ENCODE measurements around the gene REEP5. TPM values are rescaled to one million over a fixed set of nuclear protein-coding genes. Genes with fewer than 3 reads are reported as not detected.
A peak's percentile ranks its signal among the peaks of the same experiment; 100 is the strongest.
"Not testable (repeated sequence)": the region's sequence is repeated elsewhere in the genome, so short reads cannot be mapped to it uniquely, and the experiment has no call there.

REEP5 gene
- total RNA-seq, 1 experiment from 2014 or later, result 112 TPM

- ChIA-PET CTCF (no interaction called here), POLR2A (no interaction called here)
- TF ChIP-seq POLR2AphosphoS5 (IDR thresholded peaks at IDR 0.05; ENCODE audit: low read depth, low read length) (no peak), CTCF (IDR thresholded peaks at IDR 0.05) (no peak), REST (IDR thresholded peaks at IDR 0.05; ENCODE audit: insufficient read depth in 1 of 2, low read depth in 2 of 2, low read length in 1 of 2) (no peak), TCF7L2 (IDR thresholded peaks at IDR 0.05; ENCODE audit: low read depth, low read length) (no peak), SIN3A (IDR thresholded peaks at IDR 0.05; ENCODE audit: borderline replicate concordance, insufficient read depth, low read depth, low read length) (no peak)
- Histone ChIP-seq H3K27me3 (ENCODE audit: control insufficient read depth, insufficient read depth, low read length) (no peaks in the 10 kb centered on the region), H3K9me3 (ENCODE audit: control insufficient read depth, insufficient read depth, low read depth, low read length) (no peaks in the 10 kb centered on the region), H3K4me1 (ENCODE audit: control insufficient read depth, insufficient read depth, low read length) (peaks cover 14% of the 10 kb centered on the region), H3K36me3 (ENCODE audit: control insufficient read depth, insufficient read depth, low read length) (peaks cover 16% of the 10 kb centered on the region), H3K4me3 (ENCODE audit: low read depth in 2 of 2, low read length in 2 of 2) (peak overlapping the region; percentile 82 to 94), H3K27ac (ENCODE audit: low read length) (peak overlapping the region; percentile 96)
- no peak for DNase-seq (ENCODE audit: low read depth, low spot score)
- BruUV-seq (replicated peaks), result TSS peak; percentile 74
- in situ Hi-C loops (cut with HindIII; ENCODE audit: low pct_unique_long_range_greater_than_20kb, low sequenced_read_pairs), result no loop called here
- no peak for ATAC-seq
- intact Hi-C loops (cut with micrococcal nuclease; ENCODE audit: unreplicated experiment), result no loop called here
Measured at GRCh38 chr5:112861638-112861985, 60.4 kb downstream of the REEP5 start.

- peak within 1 kb of the TSS; percentile 96 for H3K27ac ChIP-seq (ENCODE audit: low read length)
- peak; percentile 84 for DNase-seq (ENCODE audit: low read depth, low spot score)
- ATAC-seq, result peak; percentile 99
- peaks cover 14% of the 10 kb centered on the region for H3K4me1 ChIP-seq (ENCODE audit: control insufficient read depth, insufficient read depth, low read length)
- in situ Hi-C loops (cut with HindIII; ENCODE audit: low pct_unique_long_range_greater_than_20kb, low sequenced_read_pairs), result no loop called here
- TF ChIP-seq REST (IDR thresholded peaks at IDR 0.05; ENCODE audit: insufficient read depth in 1 of 2, low read depth in 2 of 2, low read length in 1 of 2) (0 out of 4 replicates have a peak, but pooled peaks of 1 of the 2 experiments have one; percentile 45), CTCF (IDR thresholded peaks at IDR 0.05) (no peak), TCF7L2 (IDR thresholded peaks at IDR 0.05; ENCODE audit: low read depth, low read length) (no peak; the same call in 1 of the 2 replicates), SIN3A (IDR thresholded peaks at IDR 0.05; ENCODE audit: borderline replicate concordance, insufficient read depth, low read depth, low read length) (0 out of 2 replicates have a peak, but pooled peaks have one; percentile 39), POLR2AphosphoS5 (IDR thresholded peaks at IDR 0.05; ENCODE audit: low read depth, low read length) (peak; percentile 87)
- intact Hi-C loops (cut with micrococcal nuclease; ENCODE audit: unreplicated experiment), result no loop called here
- peaks cover 12% of the 10 kb centered on the region for H3K36me3 ChIP-seq (ENCODE audit: control insufficient read depth, insufficient read depth, low read length)
- no TSS peak for BruUV-seq (replicated peaks)
- POLR2A ChIA-PET, result interaction anchor here (0.6 kb wide), 1 partner anchor 12 kb away, joined by 12 read pairs; no protein-coding TSS in a partner anchor
- no peaks in the 10 kb centered on the region for H3K9me3 ChIP-seq (ENCODE audit: control insufficient read depth, insufficient read depth, low read depth, low read length)
- CTCF ChIA-PET, result interaction anchor here (0.8 kb wide), 1 partner anchor 13 kb away, joined by 6 read pairs; no protein-coding TSS in a partner anchor
- peak within 1 kb of the TSS; percentile 82 to 94 for H3K4me3 ChIP-seq (ENCODE audit: low read depth in 2 of 2, low read length in 2 of 2)
- H3K27me3 ChIP-seq (ENCODE audit: control insufficient read depth, insufficient read depth, low read length), result no peaks in the 10 kb centered on the region
Measured at GRCh38 chr5:112860929-112861637, 60.9 kb downstream of the REEP5 start, which contains the start of gene SRP19. Gene SRP19, plus strand, starts transcription at chr5:112861287. Its CDS starts 90 bp downstream, at chr5:112861377.

GRCh38 chr5:112860571-112860928, 61.5 kb downstream of the REEP5 start:
- H3K4me3 ChIP-seq (ENCODE audit: low read depth in 2 of 2, low read length in 2 of 2), result peak overlapping the region; percentile 82 to 94
- H3K9me3 ChIP-seq (ENCODE audit: control insufficient read depth, insufficient read depth, low read depth, low read length); DNase-seq (ENCODE audit: low read depth, low spot score); ATAC-seq; H3K27me3 ChIP-seq (ENCODE audit: control insufficient read depth, insufficient read depth, low read length); intact Hi-C loops (cut with micrococcal nuclease; ENCODE audit: unreplicated experiment); in situ Hi-C loops (cut with HindIII; ENCODE audit: low pct_unique_long_range_greater_than_20kb, low sequenced_read_pairs): not testable (repeated sequence)
- CTCF ChIA-PET, result interaction anchor here (0.8 kb wide), 1 partner anchor 12 kb away, joined by 6 read pairs; no protein-coding TSS in a partner anchor
- TSS peak; percentile 99 for BruUV-seq (replicated peaks)
- peaks cover 12% of the 10 kb centered on the region for H3K36me3 ChIP-seq (ENCODE audit: control insufficient read depth, insufficient read depth, low read length)
- H3K4me1 ChIP-seq (ENCODE audit: control insufficient read depth, insufficient read depth, low read length), result peaks cover 14% of the 10 kb centered on the region
- H3K27ac ChIP-seq (ENCODE audit: low read length), result peak overlapping the region; percentile 96
- POLR2A ChIA-PET, result interaction anchor here (0.6 kb wide), 1 partner anchor 13 kb away, joined by 12 read pairs; no protein-coding TSS in a partner anchor
